ENCODE data around the gene ZBTB8OS. TPM values are rescaled to one million over a fixed set of nuclear protein-coding genes. Genes with fewer than 3 reads are reported as not detected.

Gene ZBTB8OS
- total and polyA plus RNA-seq, 9 of the 15 experiments (the other 6 are each of a cell fraction or from before 2014, with no cell fraction given) = 54.8 to 230 (median 107) TPM

GRCh38 chr1:32651461-32652073 lies 1.2 kb upstream of the ZBTB8OS start (continued):
- TF ChIP-seq, protein P1, sequence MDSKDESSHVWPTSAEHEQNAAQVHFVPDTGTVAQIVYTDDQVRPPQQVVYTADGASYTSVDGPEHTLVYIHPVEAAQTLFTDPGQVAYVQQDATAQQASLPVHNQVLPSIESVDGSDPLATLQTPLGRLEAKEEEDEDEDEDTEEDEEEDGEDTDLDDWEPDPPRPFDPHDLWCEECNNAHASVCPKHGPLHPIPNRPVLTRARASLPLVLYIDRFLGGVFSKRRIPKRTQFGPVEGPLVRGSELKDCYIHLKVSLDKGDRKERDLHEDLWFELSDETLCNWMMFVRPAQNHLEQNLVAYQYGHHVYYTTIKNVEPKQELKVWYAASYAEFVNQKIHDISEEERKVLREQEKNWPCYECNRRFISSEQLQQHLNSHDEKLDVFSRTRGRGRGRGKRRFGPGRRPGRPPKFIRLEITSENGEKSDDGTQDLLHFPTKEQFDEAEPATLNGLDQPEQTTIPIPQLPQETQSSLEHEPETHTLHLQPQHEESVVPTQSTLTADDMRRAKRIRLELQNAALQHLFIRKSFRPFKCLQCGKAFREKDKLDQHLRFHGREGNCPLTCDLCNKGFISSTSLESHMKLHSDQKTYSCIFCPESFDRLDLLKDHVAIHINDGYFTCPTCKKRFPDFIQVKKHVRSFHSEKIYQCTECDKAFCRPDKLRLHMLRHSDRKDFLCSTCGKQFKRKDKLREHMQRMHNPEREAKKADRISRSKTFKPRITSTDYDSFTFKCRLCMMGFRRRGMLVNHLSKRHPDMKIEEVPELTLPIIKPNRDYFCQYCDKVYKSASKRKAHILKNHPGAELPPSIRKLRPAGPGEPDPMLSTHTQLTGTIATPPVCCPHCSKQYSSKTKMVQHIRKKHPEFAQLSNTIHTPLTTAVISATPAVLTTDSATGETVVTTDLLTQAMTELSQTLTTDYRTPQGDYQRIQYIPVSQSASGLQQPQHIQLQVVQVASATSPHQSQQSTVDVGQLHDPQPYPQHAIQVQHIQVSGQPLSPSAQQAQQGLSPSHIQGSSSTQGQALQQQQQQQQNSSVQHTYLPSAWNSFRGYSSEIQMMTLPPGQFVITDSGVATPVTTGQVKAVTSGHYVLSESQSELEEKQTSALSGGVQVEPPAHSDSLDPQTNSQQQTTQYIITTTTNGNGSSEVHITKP (IDR thresholded peaks at IDR 0.05; ENCODE audit: partially characterized antibody) = peak; percentile 82
- TF ChIP-seq, protein P2, sequence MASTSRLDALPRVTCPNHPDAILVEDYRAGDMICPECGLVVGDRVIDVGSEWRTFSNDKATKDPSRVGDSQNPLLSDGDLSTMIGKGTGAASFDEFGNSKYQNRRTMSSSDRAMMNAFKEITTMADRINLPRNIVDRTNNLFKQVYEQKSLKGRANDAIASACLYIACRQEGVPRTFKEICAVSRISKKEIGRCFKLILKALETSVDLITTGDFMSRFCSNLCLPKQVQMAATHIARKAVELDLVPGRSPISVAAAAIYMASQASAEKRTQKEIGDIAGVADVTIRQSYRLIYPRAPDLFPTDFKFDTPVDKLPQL (IDR thresholded peaks at IDR 0.05; ENCODE audit: extremely low read depth, insufficient read length) = no peak
- TF ChIP-seq ZNF165 (CRISPR knock-in tag; IDR thresholded peaks at IDR 0.05; ENCODE audit: borderline replicate concordance) (peak; percentile 26; the same call in 1 of the 2 replicates), FOXA3 (CRISPR knock-in tag; conservative IDR thresholded peaks at IDR 0.05 in 1 of 2, IDR thresholded peaks at IDR 0.05 in 1 of 2) (peak in 1 of 2 experiments; percentile 12; a peak in 3 of 4 replicates), ZNF76 (CRISPR knock-in tag; IDR thresholded peaks at IDR 0.05; ENCODE audit: borderline replicate concordance) (0 out of 2 replicates have a peak, but pooled peaks have one; percentile 76)
- TF ChIP-seq, protein P3, sequence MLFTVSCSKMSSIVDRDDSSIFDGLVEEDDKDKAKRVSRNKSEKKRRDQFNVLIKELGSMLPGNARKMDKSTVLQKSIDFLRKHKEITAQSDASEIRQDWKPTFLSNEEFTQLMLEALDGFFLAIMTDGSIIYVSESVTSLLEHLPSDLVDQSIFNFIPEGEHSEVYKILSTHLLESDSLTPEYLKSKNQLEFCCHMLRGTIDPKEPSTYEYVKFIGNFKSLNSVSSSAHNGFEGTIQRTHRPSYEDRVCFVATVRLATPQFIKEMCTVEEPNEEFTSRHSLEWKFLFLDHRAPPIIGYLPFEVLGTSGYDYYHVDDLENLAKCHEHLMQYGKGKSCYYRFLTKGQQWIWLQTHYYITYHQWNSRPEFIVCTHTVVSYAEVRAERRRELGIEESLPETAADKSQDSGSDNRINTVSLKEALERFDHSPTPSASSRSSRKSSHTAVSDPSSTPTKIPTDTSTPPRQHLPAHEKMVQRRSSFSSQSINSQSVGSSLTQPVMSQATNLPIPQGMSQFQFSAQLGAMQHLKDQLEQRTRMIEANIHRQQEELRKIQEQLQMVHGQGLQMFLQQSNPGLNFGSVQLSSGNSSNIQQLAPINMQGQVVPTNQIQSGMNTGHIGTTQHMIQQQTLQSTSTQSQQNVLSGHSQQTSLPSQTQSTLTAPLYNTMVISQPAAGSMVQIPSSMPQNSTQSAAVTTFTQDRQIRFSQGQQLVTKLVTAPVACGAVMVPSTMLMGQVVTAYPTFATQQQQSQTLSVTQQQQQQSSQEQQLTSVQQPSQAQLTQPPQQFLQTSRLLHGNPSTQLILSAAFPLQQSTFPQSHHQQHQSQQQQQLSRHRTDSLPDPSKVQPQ (CRISPR knock-in tag; IDR thresholded peaks at IDR 0.05; ENCODE audit: borderline replicate concordance) = 0 out of 2 replicates have a peak, but pooled peaks have one; percentile 25
- TF ChIP-seq, protein P4, sequence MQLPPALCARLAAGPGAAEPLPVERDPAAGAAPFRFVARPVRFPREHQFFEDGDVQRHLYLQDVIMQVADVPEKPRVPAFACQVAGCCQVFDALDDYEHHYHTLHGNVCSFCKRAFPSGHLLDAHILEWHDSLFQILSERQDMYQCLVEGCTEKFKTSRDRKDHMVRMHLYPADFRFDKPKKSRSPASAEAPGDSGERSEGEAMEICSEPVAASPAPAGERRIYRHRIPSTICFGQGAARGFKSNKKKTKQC (CRISPR knock-in tag; IDR thresholded peaks at IDR 0.05) = peak; percentile 52; the same call in 1 of the 2 replicates
